22Rv1 (cell line): ENCODE measurements around the gene KLK3.

ENCODE experiments used
- CTCF ChIP-seq: fragments of 450-650 bp; IDR thresholded peaks from 2 replicates; pipeline ENCODE4 v1.5.1; 2017; ENCODE audit warnings: mild to moderate bottlenecking
- ZFX ChIP-seq: fragments of 450-650 bp; IDR thresholded peaks from 2 replicates; pipeline ENCODE4 v1.6.1; 2017; ENCODE audit warnings: antibody characterized with exemption, borderline replicate concordance

GRCh38 chr19:50821248-50821612 lies 33.5 kb upstream of the KLK3 start:
- TF ChIP-seq CTCF (no peak), ZFX (no peak)
